ENCODE measurements around the gene TMEM8B.

GRCh38 chr9:35814841-35815543 is 14.0 kb upstream of the TMEM8B start, which contains the start of gene HINT2:
- TF ChIP-seq CTCF (IDR thresholded peaks at IDR 0.05): no peak
- no peak for TF ChIP-seq FOXJ3 (CRISPR knock-in tag; IDR thresholded peaks at IDR 0.05)
- TF ChIP-seq MAX (IDR thresholded peaks at IDR 0.05; ENCODE audit: low read depth): no peak; the same call in none of the 2 replicates
- TF ChIP-seq PBX3 (IDR thresholded peaks at IDR 0.05): no peak; the same call in 1 of the 2 replicates
- no peak for TF ChIP-seq RAD21 (IDR thresholded peaks at IDR 0.05; ENCODE audit: low read length)
- no peak for TF ChIP-seq SIN3A (IDR thresholded peaks at IDR 0.05; ENCODE audit: borderline replicate concordance, low read depth, low read length)
- no peak for TF ChIP-seq GABPA (IDR thresholded peaks at IDR 0.05; ENCODE audit: low read depth)
- no peak for TF ChIP-seq EZH2phosphoT487 (IDR thresholded peaks at IDR 0.05; ENCODE audit: borderline replicate concordance, low read depth)

Measured in SK-N-SH (cell line).